Measurements from ENCODE around the gene FMO2. TPM values are rescaled to one million over a fixed set of nuclear protein-coding genes. Genes with fewer than 3 reads are reported as not detected.

The FMO2 gene
- total RNA-seq, 2 donors from 2014 or later = 1.1 to 1.3 TPM

DNA sequence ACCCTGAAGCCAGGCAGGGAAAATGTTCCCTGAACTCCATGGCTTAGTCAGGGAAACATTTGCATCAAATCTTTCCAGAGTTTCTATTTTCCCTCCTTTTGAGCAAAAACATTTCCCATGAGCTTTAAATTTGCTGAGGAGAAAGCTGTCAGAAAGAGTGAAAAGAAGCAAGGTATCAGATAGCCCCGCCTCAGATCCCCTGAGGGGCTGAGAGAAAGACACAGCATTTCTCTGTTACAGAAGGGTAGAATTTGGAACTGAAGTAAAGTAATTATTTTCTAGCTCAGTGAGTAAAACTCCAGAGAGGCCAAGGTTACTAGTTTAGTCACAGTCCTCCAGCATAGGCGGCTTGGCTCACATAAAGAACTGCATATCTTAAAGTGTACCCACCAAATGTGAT is 73.8 kb downstream of the FMO2 start:
- Histone ChIP-seq H3K27me3 (no peaks in the 10 kb centered on the region), H3K4me3 (no peak overlapping the region), H3K9ac (ENCODE audit: low read depth in 2 of 2, low read length in 2 of 2) (no peak overlapping the region), H3K9me3 (no peaks in the 10 kb centered on the region), H3K36me3 (no peaks in the 10 kb centered on the region), H3K27ac (no peak overlapping the region), H3K4me1 (no peaks in the 10 kb centered on the region)
- DNase-seq = no peak
- intact Hi-C loops (cut with DNase I) = no loop called here
- TF ChIP-seq, protein P1, sequence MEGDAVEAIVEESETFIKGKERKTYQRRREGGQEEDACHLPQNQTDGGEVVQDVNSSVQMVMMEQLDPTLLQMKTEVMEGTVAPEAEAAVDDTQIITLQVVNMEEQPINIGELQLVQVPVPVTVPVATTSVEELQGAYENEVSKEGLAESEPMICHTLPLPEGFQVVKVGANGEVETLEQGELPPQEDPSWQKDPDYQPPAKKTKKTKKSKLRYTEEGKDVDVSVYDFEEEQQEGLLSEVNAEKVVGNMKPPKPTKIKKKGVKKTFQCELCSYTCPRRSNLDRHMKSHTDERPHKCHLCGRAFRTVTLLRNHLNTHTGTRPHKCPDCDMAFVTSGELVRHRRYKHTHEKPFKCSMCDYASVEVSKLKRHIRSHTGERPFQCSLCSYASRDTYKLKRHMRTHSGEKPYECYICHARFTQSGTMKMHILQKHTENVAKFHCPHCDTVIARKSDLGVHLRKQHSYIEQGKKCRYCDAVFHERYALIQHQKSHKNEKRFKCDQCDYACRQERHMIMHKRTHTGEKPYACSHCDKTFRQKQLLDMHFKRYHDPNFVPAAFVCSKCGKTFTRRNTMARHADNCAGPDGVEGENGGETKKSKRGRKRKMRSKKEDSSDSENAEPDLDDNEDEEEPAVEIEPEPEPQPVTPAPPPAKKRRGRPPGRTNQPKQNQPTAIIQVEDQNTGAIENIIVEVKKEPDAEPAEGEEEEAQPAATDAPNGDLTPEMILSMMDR (IDR thresholded peaks at IDR 0.05) = no peak

Other genes starting within 250 kb of the FMO2 start
- gene MROH9, start 249.8 kb upstream of the FMO2 start, total RNA-seq = not detected
- under 1 TPM; 0.19 to 0.42 TPM for gene FMO3, start 94.4 kb upstream of the FMO2 start, total RNA-seq
- not detected for gene FMO1, start 63.2 kb downstream of the FMO2 start, total RNA-seq
- 1 to 10 TPM; 2.2 to 5.7 TPM for gene FMO4, start 128.9 kb downstream of the FMO2 start, total RNA-seq

All from colonic mucosa (tissue), 4 donors.